LHCN-M2 (cell line): Measurements from ENCODE around the gene RGS6. TPM values are rescaled to one million over a fixed set of nuclear protein-coding genes. Genes with fewer than 3 reads are reported as not detected.
A peak's percentile ranks its signal among the peaks of the same experiment; 100 is the strongest.

Experiments used
- DNase-seq: peaks from one replicate; pipeline ENCODE4 v3.0.0-alpha.2; 2012; ENCODE audit warnings: low read depth
- total RNA-seq: library from RNA; depleted of rRNA; stranded (reverse); fragments of >200 nt; gene quantifications from 2 replicates; pipeline ENCODE4 v1.2.3, GENCODE V29; 2014

The RGS6 gene
- total RNA-seq, 1 experiment from 2014 or later, result under 0.01 TPM

DNA sequence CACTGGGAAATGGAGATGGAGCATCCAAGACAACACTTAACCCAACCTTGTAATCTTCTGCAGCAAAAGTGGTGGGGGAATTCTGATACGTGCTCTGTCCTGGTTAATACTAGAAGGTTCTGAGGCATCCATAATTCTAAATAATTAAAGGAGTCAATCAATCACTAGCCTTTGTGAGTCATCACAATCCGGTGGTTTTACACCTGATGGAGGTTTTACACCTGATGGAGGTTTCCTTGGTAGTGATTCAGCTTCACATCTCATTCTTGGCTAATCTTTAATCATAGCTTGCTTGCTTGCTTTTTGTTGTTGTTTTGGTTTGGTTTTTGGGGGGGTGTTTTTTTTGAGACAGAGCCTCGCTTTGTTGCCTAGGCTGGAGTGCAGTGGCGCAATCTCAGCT lies 618.3 kb downstream of the RGS6 start:
- DNase-seq, result no peak

DNA sequence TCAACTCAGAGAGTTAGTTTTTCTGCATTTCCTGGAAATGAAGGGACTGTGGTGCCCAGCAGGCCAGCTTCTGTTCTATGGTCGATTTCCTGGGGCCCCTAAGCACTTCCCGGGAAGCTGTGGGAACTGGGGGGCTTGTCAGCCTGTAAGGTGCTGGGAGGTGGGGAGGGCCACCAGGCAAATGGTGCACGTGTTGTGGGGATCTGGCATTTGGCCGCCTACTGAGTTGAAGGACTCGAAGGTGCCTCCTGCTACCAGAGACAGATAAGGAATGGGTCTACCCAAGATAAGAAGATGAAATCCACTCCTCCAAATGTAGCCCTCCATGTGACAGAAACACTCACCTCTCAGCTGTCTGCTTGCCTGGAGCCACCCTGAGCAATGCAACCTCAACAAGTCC lies 620.0 kb downstream of the RGS6 start:
- no peak for DNase-seq

DNA sequence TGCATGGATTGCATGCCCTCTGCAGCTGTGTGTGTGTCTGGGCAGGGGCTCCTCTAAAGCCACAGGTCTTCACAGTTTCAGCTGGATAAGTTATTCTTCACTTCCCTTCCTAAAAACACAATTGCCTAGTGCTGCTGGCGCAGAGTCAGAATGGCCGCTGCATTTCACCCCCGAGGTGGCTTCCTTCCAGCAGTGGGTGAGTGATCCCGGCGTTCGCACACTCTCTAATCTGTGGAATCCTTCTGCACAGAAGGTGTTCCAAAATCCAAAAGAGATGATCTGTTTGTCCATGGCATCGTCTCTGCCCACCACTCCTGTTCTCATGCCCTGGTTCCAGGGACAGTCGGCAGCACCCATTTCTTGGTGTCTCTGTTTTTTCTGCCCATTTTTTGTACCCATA lies 620.9 kb downstream of the RGS6 start:
- no peak for DNase-seq

DNA sequence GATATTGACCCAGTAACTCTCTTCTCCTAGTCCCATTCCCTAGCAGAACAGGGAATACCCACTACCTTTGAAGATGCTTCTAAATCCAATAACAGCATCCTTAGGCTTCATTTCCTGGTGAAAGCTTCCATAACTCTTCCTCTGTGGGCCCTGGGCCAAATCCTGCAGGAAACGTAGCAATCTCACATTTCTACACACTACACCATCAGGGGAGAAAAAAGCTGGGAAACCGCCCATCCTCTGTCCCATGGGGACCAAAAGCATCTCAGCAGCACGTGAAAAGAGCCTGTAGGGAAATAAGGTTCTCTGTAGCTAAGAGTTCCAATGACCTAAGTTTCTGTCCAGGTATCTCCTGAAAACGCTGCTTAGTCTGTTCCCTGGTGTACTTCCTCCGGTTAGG lies 621.4 kb downstream of the RGS6 start:
- DNase-seq, result no peak

DNA sequence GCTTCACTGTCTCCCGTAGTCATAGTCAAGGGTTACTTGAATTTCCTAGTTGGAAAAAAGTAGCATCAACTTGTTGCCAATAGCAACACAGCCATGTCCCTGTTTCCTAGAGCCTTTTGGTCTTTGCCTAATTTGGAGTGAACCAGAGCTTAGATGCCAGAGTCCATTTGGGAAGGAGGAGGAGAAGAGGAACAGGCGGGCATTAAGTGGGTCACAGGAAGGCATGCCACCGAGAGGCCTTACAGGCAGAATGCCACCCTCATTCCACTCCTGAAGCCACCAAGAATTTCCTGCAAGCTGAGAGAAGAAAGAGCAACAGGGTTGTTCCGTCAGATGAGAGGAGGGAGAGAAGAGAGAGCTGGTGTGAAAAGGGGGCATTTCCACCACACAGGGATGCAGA lies 622.2 kb downstream of the RGS6 start:
- DNase-seq, result no peak

DNA sequence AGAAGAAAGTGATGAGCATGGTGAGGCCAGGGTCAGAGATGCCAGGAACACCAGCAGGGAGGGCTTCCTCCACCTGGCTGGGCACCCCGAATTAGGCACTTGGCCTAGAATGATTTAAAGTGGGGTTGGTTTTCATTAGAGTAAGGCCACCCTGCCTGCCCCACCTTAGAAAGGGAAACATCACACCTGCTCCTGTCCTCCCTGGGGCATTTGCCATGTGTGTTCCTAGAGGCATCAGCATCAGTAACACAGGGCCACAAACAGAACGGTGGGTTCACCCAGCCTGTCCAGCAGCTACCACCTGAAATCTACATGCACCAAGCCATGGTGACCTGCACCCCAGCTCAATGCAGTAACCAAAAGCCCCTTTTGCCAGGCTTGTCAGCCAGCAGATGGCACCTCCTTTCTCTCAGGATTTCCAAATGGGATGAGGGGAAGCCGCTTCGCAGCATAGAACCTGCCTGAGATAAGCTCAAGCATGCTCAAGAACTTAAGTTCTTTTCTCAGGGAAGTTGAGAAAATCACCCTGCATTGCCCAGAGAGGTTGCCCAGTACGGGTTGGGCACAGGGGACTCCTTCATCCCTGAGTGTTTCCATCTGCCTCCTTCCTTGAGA lies 622.9 kb downstream of the RGS6 start:
- DNase-seq, result no peak

DNA sequence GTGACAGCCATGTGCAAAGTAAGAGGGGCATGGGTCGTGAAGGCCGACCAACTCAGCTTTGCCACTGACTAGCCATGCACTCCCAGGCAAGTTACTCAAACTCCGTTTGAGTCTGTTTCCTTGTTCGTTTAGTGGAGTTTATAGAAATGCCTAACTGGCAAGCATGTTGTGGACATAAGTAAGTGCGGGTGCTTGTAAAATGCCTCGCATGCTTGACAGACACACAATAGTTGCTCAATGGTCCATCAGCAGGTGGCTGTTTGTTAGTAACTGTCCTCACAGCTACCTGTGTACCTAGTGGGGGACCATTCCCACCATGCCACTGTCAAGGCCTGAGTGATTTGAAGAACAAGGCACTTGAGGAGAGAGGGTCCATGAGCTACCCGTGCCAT lies 623.4 kb downstream of the RGS6 start:
- DNase-seq, result no peak

DNA sequence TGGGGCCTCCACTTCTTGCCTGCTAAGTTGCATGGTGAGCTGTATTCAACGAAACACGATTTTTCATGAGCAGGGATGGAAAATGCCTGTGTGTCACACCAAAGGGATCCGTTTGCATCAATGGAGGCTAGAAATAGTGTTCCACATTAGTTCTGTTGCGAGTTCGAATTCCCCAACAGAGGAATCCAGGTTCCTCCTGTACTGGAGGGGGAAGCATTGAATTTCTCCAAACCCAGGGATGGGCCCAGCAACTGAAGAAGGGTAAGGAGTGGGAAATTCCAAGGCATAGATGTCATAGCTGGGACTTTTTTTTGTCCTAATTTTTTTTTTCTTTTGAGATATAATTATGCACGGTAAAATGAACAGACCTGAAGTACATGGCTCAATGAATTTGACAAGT lies 625.4 kb downstream of the RGS6 start:
- DNase-seq, result no peak

DNA sequence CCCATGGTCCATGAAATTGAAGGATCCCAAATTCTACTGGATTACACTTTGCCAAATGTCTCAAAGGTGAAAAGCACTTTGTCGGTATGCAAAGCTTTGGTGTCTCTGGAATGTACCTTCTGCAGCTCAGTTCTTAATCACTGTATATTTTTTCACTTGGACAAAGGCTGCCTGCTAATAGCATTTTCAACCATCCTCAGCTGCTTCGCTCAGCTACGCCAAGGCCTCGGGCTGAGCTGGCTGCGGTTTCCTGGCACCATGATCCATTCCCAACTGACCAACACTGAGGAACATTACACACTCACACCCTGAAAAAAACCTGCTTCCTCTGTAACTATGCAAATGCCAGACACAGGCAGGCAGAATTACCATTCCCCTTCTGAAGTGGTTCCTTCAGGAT lies 626.5 kb downstream of the RGS6 start:
- DNase-seq, result peak; percentile 94

DNA sequence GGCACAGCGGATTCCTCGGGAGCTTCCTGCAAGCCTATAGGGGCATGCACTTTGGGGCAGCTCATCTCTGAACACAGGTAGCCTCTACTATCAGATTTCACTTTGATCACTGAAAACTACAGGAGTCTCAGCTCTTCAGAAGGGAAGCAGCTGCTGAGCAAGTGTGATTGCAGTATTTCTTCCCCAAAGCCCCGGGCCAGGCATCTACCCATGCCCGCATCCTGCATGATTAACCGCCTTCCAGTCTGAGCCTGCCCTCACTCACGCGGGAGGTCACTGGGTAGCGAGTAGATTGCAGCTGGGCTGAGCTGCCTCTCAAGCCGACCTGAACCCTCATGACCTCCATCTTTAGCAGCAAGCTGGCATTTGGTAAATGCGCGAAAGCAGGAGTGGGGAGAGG lies 627.0 kb downstream of the RGS6 start:
- peak; percentile 83 for DNase-seq

DNA sequence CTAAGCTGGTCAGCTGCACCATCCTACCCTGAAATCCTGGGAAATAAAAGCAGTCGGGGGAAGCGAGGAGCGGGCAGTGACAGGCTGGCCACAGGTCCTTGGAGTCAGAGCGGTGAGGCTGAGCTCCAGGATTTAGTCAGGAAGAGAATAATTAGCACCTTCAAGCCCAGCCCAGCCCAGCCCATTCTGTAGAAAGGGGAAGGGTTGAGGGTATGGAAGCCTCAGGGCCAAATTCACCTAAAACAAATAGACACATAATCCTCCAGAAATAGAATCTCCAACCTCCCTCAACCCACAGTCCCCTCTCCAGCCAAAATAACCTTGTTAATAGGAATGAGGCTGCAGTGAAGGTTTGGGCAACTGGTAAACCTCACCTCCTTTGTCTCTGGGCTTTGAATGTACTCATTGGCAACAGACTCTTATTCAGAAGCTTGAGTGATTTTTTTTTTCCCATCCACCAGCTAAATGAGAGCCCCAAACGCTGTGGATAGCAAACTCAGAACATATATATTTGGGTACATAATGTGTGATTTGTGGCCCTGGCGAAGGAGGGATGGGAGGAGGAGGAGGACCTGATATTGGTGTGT lies 627.5 kb downstream of the RGS6 start:
- peak; percentile 26 for DNase-seq

DNA sequence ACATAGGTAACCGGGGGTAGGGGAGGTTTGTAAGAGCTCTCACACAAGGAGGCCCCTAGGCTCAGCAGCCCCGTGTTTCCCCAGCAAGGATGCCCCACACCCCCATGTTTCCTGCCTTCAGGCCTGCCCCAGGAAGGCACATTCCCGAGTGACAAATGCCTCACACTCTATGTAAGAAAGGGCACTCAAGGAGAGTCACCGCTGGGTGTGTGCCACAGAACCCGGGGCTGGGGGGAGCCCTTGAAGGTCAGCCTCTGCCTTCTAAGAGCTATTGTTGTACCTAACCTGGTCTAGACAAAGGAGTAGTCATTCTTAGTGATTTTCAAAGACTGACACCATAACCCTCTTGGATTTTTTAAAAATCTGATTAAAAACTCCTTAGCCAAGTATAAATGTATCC lies 628.1 kb downstream of the RGS6 start:
- DNase-seq, result no peak

DNA sequence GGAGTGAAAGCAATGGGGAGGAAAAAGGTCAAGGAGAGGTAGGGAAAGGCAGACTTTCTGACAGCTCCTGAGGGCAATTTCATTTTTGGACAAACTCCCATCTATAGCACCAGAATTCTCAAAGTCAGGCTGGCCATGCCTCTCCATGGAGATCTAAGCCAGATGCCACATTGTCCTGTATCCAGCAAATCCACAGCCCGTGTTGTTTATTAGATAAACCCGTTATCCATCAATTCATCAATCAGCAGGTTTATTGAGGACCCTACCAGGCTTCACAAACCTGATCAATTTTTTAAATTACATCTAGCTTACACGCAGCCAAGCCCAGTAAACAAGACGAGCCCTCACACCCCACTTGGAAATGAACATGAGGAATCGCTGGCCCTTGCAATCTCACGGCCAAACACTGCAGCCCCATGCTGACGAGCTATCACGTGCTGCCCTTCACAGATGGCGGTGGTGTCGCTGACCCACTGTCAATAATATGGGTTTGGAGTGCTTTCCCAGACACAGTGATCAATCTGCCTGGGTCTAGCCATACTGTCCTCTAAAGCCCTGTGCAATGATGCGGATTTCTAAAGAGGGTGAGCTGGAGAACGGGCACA lies 628.8 kb downstream of the RGS6 start:
- DNase-seq, result no peak

DNA sequence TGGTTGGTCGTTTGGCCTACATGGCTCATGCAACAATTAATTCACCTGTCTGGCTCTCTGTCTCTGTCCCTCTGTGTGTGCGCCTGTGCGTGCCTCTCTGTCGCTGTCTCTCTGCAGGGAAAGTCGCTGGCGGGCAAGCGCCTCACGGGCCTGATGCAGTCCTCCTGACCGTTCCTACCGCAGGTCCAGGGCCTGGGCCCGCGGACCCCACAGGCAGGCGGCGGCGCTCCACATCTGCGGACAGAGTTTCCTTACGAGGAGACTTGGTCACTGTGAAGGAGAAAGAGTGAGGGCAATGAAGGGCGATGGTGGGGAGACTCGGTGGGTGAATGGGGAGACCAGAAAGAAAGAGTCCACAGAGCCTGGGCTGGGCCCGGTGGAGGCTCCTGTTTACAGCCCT lies 630.1 kb downstream of the RGS6 start:
- no peak for DNase-seq

DNA sequence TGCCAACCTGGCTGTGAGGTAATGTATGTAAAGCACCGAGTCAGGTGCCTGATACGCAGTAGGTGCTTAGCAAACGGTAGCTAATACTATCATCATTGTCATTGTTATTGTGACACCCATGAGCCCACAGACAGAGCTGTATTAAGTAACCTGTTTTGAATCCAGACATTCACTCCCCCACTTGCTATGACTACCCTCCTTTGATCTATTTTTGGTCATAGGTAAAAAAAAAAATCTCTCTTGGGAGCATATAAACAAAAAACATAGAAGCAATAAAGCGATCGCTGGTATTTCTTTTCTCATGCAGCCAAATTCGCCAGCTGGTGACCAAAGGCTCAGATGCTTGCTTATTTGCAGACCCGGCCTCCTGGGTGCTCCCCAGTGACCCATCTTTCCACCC lies 631.4 kb downstream of the RGS6 start:
- no peak for DNase-seq

DNA sequence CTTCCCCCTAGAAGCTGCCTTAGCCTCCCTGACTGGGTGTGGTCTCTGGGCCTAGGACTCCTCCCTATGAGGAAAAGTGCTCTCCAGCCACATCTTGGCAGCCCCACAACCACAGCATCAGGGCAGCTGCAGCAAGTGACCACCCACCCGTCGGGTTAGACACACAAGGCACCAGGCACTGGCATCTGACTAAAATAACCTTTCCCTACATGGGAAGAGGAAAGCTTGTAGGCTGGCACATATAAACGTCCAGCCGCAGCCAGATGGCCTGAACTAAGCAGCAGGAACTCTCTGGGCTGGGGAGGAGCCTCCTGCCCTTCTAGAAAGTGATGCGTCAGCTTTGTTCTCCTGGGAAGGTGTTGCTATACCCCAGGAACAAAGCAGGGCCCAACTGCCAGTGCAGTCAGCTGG lies 632.9 kb downstream of the RGS6 start:
- no peak for DNase-seq

DNA sequence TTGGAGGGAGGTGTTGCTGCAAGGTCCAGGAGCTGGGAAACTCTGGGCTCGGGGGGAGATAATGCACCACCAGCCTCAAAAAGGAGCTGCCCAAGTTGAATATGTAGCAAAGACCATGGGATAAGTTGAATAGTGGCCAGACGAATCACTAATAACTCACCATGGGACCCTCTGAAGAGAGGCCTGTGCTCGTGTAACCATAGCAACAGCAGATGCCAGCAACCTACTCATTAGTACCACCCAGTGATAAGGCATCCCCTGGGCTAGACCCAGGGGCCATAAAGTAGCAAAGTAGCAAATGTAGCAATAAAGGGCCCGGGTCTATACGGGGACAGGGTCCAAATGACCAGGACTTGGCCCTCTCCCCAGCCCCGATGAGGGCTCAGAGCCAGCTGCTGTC lies 633.7 kb downstream of the RGS6 start:
- DNase-seq, result no peak

DNA sequence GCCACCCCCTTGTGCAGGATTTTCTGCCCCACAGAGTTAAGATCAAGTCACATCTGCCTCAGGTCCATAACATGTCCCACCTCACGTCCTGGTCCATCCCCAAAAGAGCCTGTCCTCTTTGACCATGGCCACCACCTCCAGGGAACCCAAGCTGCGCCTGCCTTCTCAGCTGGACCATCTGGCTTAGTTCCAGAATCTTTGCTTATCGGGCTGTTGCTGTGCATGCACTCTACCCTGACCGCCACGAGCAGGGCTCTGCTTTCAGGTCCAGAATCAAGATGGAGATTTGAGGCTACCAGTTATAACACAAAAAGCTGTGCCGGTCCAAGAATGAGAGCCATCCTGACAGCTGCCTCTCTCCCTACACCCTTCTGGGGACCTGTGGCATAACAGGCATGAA lies 635.0 kb downstream of the RGS6 start:
- DNase-seq, result no peak

DNA sequence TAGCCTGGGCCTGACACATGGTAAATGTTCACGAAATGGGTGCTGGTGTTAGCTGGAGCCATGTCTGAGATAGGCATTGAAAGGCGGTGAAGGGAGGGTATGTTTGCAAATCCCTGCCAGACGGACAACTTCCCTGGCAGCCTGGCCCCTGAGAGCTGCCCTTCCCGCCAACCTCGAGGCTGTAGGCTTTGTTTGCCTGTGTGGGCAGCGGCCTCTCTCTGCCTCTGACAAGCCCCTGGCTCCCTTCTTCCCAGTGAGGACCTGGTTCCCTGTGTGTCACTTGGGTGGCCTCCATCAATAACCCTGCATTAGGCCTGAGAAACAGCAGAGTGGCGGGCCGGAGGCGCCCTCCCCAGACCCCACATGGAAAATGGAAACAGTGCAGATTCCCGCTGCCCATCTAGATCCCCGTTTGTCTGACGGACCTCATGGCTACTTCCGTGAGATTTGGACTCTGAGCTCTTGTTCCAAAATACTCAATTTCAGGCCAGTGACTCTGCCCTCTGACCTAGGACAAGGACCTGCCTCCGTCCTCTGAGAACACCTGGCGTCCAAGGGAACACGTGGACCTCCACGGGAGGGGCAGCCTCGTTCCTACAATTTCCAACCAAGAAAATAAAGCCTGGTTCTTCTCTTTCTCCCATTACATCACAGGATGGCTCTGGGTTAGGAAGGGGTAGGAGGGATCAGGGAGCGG lies 636.2 kb downstream of the RGS6 start:
- no peak for DNase-seq

DNA sequence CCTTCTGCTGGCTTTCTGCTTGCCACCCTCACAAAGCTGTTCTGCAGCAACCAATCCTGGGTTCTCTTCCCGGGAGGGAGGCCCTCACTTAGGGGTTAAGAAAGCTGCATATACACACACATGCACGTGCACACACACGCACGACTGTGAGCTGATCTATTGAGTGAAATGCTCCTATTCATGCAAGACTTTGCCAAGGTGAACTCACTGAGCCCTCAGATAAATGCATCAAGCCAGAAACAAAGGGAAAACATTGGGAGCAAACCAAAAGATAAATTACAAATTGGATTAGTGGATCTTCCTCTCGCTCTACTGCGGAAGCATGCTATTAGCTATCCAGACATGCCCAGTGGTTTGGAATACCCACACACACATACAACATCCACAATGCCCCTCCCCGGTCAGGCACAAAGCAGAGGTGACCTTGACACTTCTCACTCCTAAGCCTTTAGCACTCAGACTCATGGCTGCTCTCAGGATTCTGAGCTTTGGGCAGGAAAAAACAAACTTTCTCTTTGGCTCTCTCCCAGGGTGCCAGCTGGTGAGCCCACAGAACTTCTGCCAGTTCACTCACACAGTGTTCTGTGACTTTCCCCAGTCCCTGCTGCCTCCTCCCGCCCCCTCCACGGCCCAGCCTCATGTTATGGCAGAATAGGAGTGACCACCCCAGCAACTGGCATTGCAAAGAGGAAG lies 641.6 kb downstream of the RGS6 start:
- DNase-seq, result peak; percentile 58

DNA sequence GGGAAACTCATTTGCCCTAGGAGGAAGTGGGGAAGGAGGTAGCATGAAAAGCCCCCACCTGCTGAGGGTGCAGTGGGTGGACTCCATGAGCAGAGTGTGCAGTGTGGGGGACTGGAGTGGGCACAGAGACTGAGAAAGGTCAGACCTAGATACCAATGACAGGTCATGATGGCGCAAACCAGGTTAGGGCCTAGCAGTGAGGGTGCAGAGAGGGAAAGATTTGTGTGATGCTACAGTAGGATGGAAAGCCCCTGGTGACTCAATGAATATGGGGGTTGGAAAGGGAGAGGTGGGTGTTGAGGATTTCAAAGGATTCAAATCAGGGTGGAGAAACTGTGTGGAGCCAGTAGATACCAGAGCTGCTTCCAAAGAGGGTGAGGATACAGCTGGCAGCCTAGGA lies 642.5 kb downstream of the RGS6 start:
- no peak for DNase-seq

DNA sequence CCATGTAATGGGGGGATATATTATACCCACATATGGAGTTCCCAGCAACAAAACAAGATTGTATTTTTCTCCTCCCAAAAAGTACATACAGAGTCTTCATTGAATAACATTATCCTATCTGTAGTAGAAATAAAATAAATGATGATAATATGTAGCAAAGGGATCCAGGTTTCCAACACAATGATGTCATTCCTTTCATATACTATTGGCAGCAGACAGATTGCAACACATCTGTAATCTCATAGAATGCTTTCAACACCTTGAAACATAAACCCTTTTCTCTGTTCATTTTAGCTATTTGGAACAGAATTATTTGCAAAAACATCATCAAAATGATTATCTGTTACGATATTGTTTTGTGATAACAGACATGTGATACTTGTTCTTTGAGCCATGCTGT lies 644.0 kb downstream of the RGS6 start:
- no peak for DNase-seq
